GM19025 (cell line): Measurements from ENCODE around the gene DYNLT2.
"Not testable (repeated sequence)": the region's sequence is repeated elsewhere in the genome, so short reads cannot be mapped to it uniquely, and the experiment has no call there.

ENCODE experiments used
- ATAC-seq: cut with Tn5 transposase; IDR thresholded peaks from one replicate; pipeline ENCODE4 v1.9.1; 2021; ENCODE audit warnings: mild to moderate bottlenecking, low read depth, moderate library complexity; ENCODE audit not compliant: unreplicated experiment

DYNLT2 gene

DNA sequence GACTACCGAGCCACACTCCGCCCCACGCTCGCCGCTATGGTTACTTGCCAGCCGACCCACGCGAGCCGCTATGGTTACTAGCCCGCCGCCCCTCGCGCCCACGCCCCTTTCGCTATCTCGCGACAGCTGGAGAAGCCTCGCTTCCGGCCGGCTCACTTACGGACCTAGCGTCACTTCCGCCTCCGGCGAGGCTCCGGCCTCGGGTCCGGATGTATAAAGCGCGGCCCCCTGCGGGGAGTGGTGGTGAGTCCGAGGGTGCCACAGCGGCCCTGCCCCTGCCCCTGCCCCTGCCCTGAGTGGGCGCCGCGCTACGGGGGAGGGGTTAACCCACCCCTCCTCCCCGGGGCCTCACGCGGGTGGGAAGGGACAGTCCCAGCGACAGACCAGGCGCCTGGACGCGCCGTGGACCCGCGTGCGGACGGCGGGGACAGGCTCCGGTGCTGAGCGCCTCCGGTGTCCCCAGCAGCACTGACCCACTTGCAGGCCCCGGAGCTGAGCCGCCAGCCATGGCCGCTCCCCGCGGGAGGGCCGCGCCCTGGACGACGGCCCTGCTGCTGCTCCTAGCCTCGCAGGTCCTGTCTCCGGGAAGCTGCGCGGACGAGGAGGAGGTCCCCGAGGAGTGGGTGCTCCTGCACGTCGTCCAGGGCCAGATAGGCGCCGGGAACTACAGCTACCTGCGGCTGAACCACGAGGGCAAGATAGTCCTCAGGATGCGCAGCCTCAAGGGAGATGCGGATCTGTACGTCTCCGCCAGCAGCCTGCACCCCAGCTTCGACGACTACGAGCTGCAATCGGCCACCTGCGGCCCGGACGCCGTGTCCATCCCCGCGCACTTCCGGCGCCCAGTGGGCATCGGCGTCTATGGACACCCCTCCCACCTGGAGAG, 49.2 kb downstream of the DYNLT2 start, which contains the start of the genes C6orf120 and WDR27:
C6orf120 (plus strand) TSS at position 173 of the 886 bp plus-strand sequence; CDS start at position 507, 334 bp downstream.
WDR27 (minus strand) TSS at position 76 of the 886 bp plus-strand sequence. CDS start 13,024 bp downstream, outside the sequence.
- ATAC-seq = peak; percentile 95

DNA sequence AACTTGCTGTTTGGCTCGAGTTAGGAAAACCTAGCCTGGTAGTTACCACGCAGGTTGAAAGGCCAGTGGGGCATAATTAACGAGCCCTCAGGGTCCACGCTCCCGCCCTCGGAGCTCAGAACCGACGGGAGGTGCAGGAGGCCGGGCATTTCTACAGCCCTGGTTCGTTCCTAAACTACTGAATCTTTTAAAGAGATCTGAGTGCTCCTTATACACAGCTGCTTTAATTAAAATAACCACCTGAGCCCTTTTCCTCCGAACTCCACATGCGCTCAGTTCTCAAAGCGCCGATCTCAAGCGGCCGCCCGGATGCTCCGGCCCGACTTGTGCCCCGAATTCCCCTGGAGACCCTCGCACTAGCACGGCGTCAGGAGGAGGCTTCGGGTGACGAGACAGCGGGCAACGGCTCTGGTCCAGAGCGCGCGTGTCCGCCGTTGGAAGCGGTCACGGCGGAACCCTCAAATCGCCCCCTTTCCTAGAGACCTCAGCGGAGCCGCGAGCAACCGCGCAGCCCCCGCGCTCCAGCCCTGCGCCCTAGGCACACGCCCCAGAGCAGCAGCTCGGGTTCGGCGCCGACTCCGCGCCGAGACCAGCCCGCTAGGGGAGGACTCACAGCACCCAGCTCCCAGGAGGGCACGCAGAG, 49.9 kb downstream of the DYNLT2 start:
- no peak for ATAC-seq

DNA sequence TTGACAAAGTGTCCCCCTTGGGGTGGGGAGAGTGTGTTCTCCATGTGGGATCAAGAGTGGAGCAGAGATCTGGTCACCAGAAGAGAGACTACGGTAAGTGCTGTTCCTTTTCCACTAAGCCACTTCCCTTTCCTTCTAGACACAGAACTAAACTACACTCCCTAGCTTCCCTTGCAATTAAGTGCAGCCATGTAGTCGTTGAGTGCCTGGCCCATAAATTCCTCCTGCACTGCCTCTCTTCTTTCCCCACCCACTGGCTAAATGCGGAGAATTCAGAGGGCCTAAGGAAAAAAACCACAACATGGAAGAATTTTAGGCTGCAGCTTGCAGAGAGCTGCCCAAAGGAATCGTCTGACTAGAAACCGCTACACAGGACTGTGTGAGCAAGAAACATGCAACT, 51.1 kb downstream of the DYNLT2 start:
- ATAC-seq = no peak

DNA sequence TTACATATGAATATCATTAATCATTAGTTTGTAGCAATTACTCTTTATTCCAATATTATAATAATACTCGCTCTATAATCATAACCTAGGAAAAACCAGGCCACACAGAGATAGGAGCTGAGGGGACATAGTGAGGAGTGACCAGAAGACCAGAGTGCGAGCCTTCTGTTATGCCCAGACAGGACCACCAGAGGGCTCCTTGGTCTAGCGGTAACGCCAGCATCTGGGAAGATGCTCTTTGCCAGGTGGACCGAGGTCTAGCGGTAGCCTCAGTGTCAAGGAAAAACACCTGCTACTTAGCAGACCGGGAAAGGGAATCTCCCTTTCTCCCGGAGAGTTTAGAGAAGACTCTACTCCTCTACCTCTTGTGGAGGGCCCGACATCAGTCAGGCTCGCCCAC, 54.3 kb downstream of the DYNLT2 start:
- ATAC-seq = not testable (repeated sequence)

DNA sequence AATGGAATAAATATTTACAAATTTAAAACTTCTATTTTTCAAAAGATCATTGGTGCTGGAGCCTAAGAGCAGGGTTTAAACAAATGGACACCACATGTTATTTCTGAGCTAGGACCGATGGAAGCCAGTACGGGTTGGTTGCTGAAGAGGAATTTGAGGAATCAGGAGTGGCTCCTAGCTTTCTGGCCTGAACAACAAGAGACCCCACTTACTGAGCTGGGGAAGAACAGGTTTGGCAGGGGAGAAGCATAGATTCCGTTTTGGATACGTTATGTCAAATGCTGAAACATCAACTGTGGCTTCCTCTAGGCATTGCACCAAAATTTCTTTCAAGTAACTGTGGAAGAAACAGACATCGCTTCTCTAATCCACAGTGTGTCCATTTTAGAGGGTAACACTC, 56.2 kb downstream of the DYNLT2 start:
- no peak for ATAC-seq

DNA sequence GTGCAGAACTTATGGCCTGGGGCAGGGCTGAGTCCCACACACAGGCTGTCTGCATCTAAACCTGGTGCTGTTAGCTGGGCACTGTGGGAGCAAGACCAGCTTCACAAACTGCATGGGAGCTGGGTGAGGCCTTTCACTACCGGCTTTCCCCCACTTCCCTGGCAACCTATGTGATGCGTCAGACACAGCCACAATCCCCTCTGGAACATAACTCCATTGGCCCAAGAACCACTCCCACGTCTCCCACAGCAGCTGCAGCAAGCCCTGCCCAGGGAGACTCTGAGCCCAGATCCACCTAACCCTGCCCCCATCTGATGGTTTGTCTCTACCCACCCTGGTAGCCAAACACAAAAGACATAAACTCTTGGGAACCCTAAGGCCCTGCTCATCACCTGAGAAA, 58.9 kb downstream of the DYNLT2 start:
- no peak for ATAC-seq

DNA sequence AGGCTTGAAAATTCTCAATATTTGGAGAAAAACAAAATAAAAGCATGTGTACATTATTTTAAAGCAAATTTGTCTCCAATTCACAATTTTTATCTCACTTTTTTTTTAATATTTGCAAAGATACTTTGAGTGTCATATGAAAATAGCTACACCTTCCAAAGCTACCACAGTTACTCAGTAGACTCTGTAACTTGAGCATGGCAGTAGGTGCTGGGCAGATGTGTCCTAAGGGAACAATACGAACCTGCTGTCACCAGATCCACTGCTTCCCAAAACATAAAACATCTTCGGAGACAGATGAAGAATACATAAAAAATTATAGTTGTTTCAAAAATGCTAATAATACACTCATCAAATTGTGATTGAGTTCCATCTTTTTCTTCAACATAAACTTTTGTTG, 60.1 kb downstream of the DYNLT2 start:
- ATAC-seq = no peak
